ENCODE measurements around the gene MECP2. TPM values are rescaled to one million over a fixed set of nuclear protein-coding genes. Genes with fewer than 3 reads are reported as not detected.

The MECP2 gene
- total and polyA plus RNA-seq, 2 experiments from 2014 or later, result 18.1 to 19.4 TPM

GRCh38 chrX:154029439-154029838, 68.1 kb downstream of the MECP2 start:
- no peaks in the 10 kb centered on the region for H3K36me3 ChIP-seq (replicated peaks; ENCODE audit: insufficient read depth, low read depth)
- peaks cover 1% of the 10 kb centered on the region for H3K79me2 ChIP-seq
- no peak for DNase-seq (ENCODE audit: low spot score)
- no peaks in the 10 kb centered on the region for H3K4me1 ChIP-seq (ENCODE audit: insufficient read depth)
- H3K27me3 ChIP-seq, result no peaks in the 10 kb centered on the region
- no peak overlapping the region for H3K4me2 ChIP-seq
- H3K9me2 ChIP-seq (replicated peaks; ENCODE audit: insufficient read depth), result no peaks in the 10 kb centered on the region
- no peak overlapping the region for H2AFZ ChIP-seq
- WGBS (ENCODE audit: low lambda C conversion rate, missing lambda C conversion rate), result 85% methylated on average over 8 of the region's 8 CpGs
- H3K9me3 ChIP-seq (ENCODE audit: low read depth), result no peaks in the 10 kb centered on the region
- no peak overlapping the region for H3K27ac ChIP-seq
- no peak for TF ChIP-seq CTCF (IDR thresholded peaks at IDR 0.05; ENCODE audit: poor library complexity)
- TF ChIP-seq EZH2 (IDR thresholded peaks at IDR 0.05; ENCODE audit: borderline replicate concordance), result no peak
- TF ChIP-seq EZH2phosphoT487 (IDR thresholded peaks at IDR 0.05; ENCODE audit: low read depth, severe bottlenecking, unreplicated experiment), result no peak
- H4K20me1 ChIP-seq (ENCODE audit: insufficient read depth, poor library complexity, severe bottlenecking), result no peaks in the 10 kb centered on the region
- H3K4me3 ChIP-seq, result no peak overlapping the region

- Histone ChIP-seq H4K20me1 (ENCODE audit: insufficient read depth, poor library complexity, severe bottlenecking) (no peaks in the 10 kb centered on the region), H2AFZ (no peak overlapping the region), H3K27me3 (no peaks in the 10 kb centered on the region), H3K27ac (no peak overlapping the region), H3K79me2 (no peaks in the 10 kb centered on the region), H3K4me2 (no peak overlapping the region), H3K4me3 (no peak overlapping the region), H3K9me2 (replicated peaks; ENCODE audit: insufficient read depth) (no peaks in the 10 kb centered on the region), H3K4me1 (ENCODE audit: insufficient read depth) (no peaks in the 10 kb centered on the region), H3K9me3 (ENCODE audit: low read depth) (no peaks in the 10 kb centered on the region), H3K36me3 (replicated peaks; ENCODE audit: insufficient read depth, low read depth) (no peaks in the 10 kb centered on the region)
- WGBS (ENCODE audit: low lambda C conversion rate, missing lambda C conversion rate), result 75% methylated on average over 13 of the region's 13 CpGs
- DNase-seq (ENCODE audit: low spot score), result no peak
- TF ChIP-seq EZH2phosphoT487 (IDR thresholded peaks at IDR 0.05; ENCODE audit: low read depth, severe bottlenecking, unreplicated experiment) (no peak), EZH2 (IDR thresholded peaks at IDR 0.05; ENCODE audit: borderline replicate concordance) (no peak)
Measured at GRCh38 chrX:154028502-154029184, 68.9 kb downstream of the MECP2 start.

GRCh38 chrX:154027986-154028385, 69.5 kb downstream of the MECP2 start:
- no peak for DNase-seq (ENCODE audit: low spot score)
- no peaks in the 10 kb centered on the region for H3K79me2 ChIP-seq
- no peaks in the 10 kb centered on the region for H4K20me1 ChIP-seq (ENCODE audit: insufficient read depth, poor library complexity, severe bottlenecking)
- 40% methylated on average over 1 of the region's 1 CpG for WGBS (ENCODE audit: low lambda C conversion rate, missing lambda C conversion rate)
- no peak overlapping the region for H3K27ac ChIP-seq
- H3K4me1 ChIP-seq (ENCODE audit: insufficient read depth), result no peaks in the 10 kb centered on the region
- no peaks in the 10 kb centered on the region for H3K36me3 ChIP-seq (replicated peaks; ENCODE audit: insufficient read depth, low read depth)
- no peak overlapping the region for H2AFZ ChIP-seq
- no peaks in the 10 kb centered on the region for H3K9me3 ChIP-seq (ENCODE audit: low read depth)
- TF ChIP-seq CTCF (IDR thresholded peaks at IDR 0.05; ENCODE audit: poor library complexity) (no peak), EZH2 (IDR thresholded peaks at IDR 0.05; ENCODE audit: borderline replicate concordance) (no peak), EZH2phosphoT487 (IDR thresholded peaks at IDR 0.05; ENCODE audit: low read depth, severe bottlenecking, unreplicated experiment) (no peak)
- H3K4me2 ChIP-seq, result no peak overlapping the region
- H3K4me3 ChIP-seq, result no peak overlapping the region
- no peaks in the 10 kb centered on the region for H3K27me3 ChIP-seq
- H3K9me2 ChIP-seq (replicated peaks; ENCODE audit: insufficient read depth), result no peaks in the 10 kb centered on the region

GRCh38 chrX:154027022-154027402, 70.5 kb downstream of the MECP2 start:
- no peak for DNase-seq (ENCODE audit: low spot score)
- no peak for TF ChIP-seq EZH2phosphoT487 (IDR thresholded peaks at IDR 0.05; ENCODE audit: low read depth, severe bottlenecking, unreplicated experiment)
- TF ChIP-seq EZH2 (IDR thresholded peaks at IDR 0.05; ENCODE audit: borderline replicate concordance), result no peak
- no peak for TF ChIP-seq CTCF (IDR thresholded peaks at IDR 0.05; ENCODE audit: poor library complexity)

More at GRCh38 chrX:154027022-154027402, 70.5 kb downstream of the MECP2 start:
- H4K20me1 ChIP-seq (ENCODE audit: insufficient read depth, poor library complexity, severe bottlenecking), result no peaks in the 10 kb centered on the region
- H3K4me3 ChIP-seq, result no peak overlapping the region
- WGBS (ENCODE audit: low lambda C conversion rate, missing lambda C conversion rate), result 86% methylated on average over 6 of the region's 6 CpGs
- H2AFZ ChIP-seq, result no peak overlapping the region
- no peaks in the 10 kb centered on the region for H3K36me3 ChIP-seq (replicated peaks; ENCODE audit: insufficient read depth, low read depth)
- no peaks in the 10 kb centered on the region for H3K4me1 ChIP-seq (ENCODE audit: insufficient read depth)
- no peaks in the 10 kb centered on the region for H3K79me2 ChIP-seq
- no peak overlapping the region for H3K4me2 ChIP-seq
- H3K27me3 ChIP-seq, result no peaks in the 10 kb centered on the region
- no peaks in the 10 kb centered on the region for H3K9me3 ChIP-seq (ENCODE audit: low read depth)
- H3K9me2 ChIP-seq (replicated peaks; ENCODE audit: insufficient read depth), result no peaks in the 10 kb centered on the region
- no peak overlapping the region for H3K27ac ChIP-seq

Data from hepatocyte (in vitro differentiated cells).